ENCODE results near the gene CLCA4.
A peak's percentile ranks its signal among the peaks of the same experiment; 100 is the strongest.
"Not testable (repeated sequence)": the region's sequence is repeated elsewhere in the genome, so short reads cannot be mapped to it uniquely, and the experiment has no call there.

CLCA4 gene

GRCh38 chr1:86530211-86530845 is 16.6 kb upstream of the CLCA4 start:
- no peak for DNase-seq (ENCODE audit: low spot score)

- peak; percentile 7 for DNase-seq (ENCODE audit: low spot score)
Measured at GRCh38 chr1:86537928-86538695, 8.8 kb upstream of the CLCA4 start.

- no peak for DNase-seq (ENCODE audit: low spot score)
Measured at GRCh38 chr1:86538775-86539174, 8.1 kb upstream of the CLCA4 start.

GRCh38 chr1:86541859-86542258 is 5.0 kb upstream of the CLCA4 start:
- DNase-seq (ENCODE audit: low spot score): peak; percentile 59

- DNase-seq (ENCODE audit: low spot score): no peak
Measured at GRCh38 chr1:86542631-86543030, 4.2 kb upstream of the CLCA4 start.

GRCh38 chr1:86548839-86549238 is 2.0 kb downstream of the CLCA4 start:
- no peak for DNase-seq (ENCODE audit: low spot score)

- no peak for DNase-seq (ENCODE audit: low spot score)
Measured at GRCh38 chr1:86551305-86551704, 4.4 kb downstream of the CLCA4 start.

GRCh38 chr1:86552376-86552775 is 5.5 kb downstream of the CLCA4 start:
- DNase-seq (ENCODE audit: low spot score): no peak

- DNase-seq (ENCODE audit: low spot score): no peak
Measured at GRCh38 chr1:86557739-86558138, 10.9 kb downstream of the CLCA4 start.

- DNase-seq (ENCODE audit: low spot score): no peak
Measured at GRCh38 chr1:86563849-86564248, 17.0 kb downstream of the CLCA4 start.

- DNase-seq (ENCODE audit: low spot score): no peak
Measured at GRCh38 chr1:86567341-86567740, 20.5 kb downstream of the CLCA4 start.

GRCh38 chr1:86567878-86568277 is 21.0 kb downstream of the CLCA4 start:
- no peak for DNase-seq (ENCODE audit: low spot score)

- no peak for DNase-seq (ENCODE audit: low spot score)
Measured at GRCh38 chr1:86573763-86574484, 27.0 kb downstream of the CLCA4 start.

- DNase-seq (ENCODE audit: low spot score): no peak
Measured at GRCh38 chr1:86581231-86581630, 34.4 kb downstream of the CLCA4 start.

- DNase-seq (ENCODE audit: low spot score): no peak
Measured at GRCh38 chr1:86582161-86582560, 35.3 kb downstream of the CLCA4 start.

- DNase-seq (ENCODE audit: low spot score): no peak
Measured at GRCh38 chr1:86583032-86583431, 36.2 kb downstream of the CLCA4 start.

- no peak for DNase-seq (ENCODE audit: low spot score)
Measured at GRCh38 chr1:86583593-86583992, 36.7 kb downstream of the CLCA4 start.

- DNase-seq (ENCODE audit: low spot score): no peak
Measured at GRCh38 chr1:86594284-86594770, 47.4 kb downstream of the CLCA4 start.

- DNase-seq (ENCODE audit: low spot score): no peak
Measured at GRCh38 chr1:86596224-86596623, 49.3 kb downstream of the CLCA4 start.

- no peak for DNase-seq (ENCODE audit: low spot score)
Measured at GRCh38 chr1:86596741-86597290, 49.9 kb downstream of the CLCA4 start.

GRCh38 chr1:86606080-86606479 is 59.2 kb downstream of the CLCA4 start:
- not testable (repeated sequence) for DNase-seq (ENCODE audit: low spot score)

GRCh38 chr1:86616433-86616832 is 69.6 kb downstream of the CLCA4 start:
- DNase-seq (ENCODE audit: low spot score): no peak
